GM12891 (cell line): ENCODE measurements around the gene SPG11. TPM values are rescaled to one million over a fixed set of nuclear protein-coding genes. Genes with fewer than 3 reads are reported as not detected.

Experiments
- DNase-seq: peaks from one replicate; pipeline ENCODE4 v3.0.0; 2011; ENCODE audit warnings: low spot score; ENCODE audit not compliant: insufficient read length
- FAIRE-seq: peaks from 2 replicates; lab custom pipeline; 2011; peaks lifted over from hg19 to GRCh38; lab: Jason Lieb, UNC
- PAX5 ChIP-seq: IDR thresholded peaks from 2 replicates; pipeline ENCODE4 v1.6.1; 2011; ENCODE audit warnings: low read length, moderate library complexity, mild to moderate bottlenecking; ENCODE audit not compliant: insufficient read depth, severe bottlenecking
- POLR2A ChIP-seq: IDR thresholded peaks from 2 replicates; pipeline ENCODE4 v1.6.1; 2011; ENCODE audit warnings: low read depth, low read length, control low read depth
- POLR2AphosphoS5 ChIP-seq: IDR thresholded peaks from 2 replicates; pipeline ENCODE4 v1.6.1; 2011; ENCODE audit warnings: low read depth, low read length, control low read depth
- POU2F2 ChIP-seq: IDR thresholded peaks from 2 replicates; pipeline ENCODE4 v1.6.1; 2011; ENCODE audit warnings: low read depth, mild to moderate bottlenecking, control low read depth, low read length, moderate library complexity
- SPI1 ChIP-seq: IDR thresholded peaks from 2 replicates; pipeline ENCODE4 v1.6.1; 2011; ENCODE audit warnings: low read depth, low read length, control low read depth
- TAF1 ChIP-seq: IDR thresholded peaks from 2 replicates; pipeline ENCODE4 v1.6.1; 2011; ENCODE audit warnings: low read depth, low read length, control low read depth
- polyA plus RNA-seq: library from polyadenylated mRNA; unstranded; fragments of >200 nt; gene quantifications from one replicate; pipeline ENCODE4 v1.2.1, GENCODE V29; 2012; ENCODE audit warnings: low read depth, missing spikeins, inconsistent platforms; ENCODE audit not compliant: missing spikeins

Gene SPG11, protein sequence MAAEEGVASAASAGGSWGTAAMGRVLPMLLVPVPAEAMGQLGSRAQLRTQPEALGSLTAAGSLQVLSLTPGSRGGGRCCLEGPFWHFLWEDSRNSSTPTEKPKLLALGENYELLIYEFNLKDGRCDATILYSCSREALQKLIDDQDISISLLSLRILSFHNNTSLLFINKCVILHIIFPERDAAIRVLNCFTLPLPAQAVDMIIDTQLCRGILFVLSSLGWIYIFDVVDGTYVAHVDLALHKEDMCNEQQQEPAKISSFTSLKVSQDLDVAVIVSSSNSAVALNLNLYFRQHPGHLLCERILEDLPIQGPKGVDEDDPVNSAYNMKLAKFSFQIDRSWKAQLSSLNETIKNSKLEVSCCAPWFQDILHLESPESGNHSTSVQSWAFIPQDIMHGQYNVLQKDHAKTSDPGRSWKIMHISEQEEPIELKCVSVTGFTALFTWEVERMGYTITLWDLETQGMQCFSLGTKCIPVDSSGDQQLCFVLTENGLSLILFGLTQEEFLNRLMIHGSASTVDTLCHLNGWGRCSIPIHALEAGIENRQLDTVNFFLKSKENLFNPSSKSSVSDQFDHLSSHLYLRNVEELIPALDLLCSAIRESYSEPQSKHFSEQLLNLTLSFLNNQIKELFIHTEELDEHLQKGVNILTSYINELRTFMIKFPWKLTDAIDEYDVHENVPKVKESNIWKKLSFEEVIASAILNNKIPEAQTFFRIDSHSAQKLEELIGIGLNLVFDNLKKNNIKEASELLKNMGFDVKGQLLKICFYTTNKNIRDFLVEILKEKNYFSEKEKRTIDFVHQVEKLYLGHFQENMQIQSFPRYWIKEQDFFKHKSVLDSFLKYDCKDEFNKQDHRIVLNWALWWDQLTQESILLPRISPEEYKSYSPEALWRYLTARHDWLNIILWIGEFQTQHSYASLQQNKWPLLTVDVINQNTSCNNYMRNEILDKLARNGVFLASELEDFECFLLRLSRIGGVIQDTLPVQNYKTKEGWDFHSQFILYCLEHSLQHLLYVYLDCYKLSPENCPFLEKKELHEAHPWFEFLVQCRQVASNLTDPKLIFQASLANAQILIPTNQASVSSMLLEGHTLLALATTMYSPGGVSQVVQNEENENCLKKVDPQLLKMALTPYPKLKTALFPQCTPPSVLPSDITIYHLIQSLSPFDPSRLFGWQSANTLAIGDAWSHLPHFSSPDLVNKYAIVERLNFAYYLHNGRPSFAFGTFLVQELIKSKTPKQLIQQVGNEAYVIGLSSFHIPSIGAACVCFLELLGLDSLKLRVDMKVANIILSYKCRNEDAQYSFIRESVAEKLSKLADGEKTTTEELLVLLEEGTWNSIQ (N-terminal part only)
- 29.1 TPM for polyA plus RNA-seq

DNA sequence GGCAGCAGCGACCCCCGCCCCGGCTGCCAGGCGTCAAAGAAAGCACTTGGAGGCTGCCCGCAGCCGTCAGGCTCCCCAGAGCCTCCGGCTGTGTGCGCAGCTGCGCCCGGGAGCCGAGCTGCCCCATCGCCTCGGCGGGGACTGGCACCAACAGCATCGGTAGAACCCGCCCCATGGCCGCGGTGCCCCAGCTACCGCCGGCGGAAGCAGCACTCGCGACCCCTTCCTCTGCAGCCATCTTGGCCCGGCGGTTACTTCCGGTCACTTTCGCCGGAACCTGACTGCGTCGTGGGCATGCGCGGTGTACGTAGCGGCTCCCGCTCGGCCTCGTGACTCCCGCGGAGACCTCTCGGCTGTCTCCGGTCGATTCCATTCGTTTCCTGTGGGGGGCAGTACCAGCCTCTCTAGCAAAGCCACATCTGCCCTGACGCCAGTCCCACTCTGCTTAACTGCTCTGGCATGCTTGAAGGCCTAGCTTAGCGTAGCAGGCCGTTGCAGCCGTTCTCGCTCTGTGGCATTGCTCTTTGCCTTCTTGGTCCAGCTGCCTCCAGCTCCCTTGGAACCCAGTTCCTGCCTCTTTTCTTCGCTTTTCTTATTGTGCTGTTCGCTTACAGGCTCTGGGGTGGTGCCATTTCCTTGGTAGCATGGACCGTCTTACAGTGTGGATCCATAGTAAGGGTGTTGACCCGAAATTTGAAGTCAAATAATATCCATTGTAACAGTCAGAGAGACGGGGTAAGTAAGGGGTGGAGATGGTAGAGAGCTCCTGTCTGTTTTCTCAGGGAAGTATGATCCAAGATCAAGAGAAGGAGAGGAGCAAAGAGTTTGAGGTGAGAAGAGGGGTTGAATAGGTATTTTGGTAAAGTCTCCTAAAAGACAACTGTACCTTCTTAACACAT lies at the start of gene SPG11:
Gene SPG11 (minus strand): TSS at position 253 of the 899 bp plus-strand sequence. CDS start 15 bp downstream, at position 238.
- DNase-seq (peak; percentile 72), FAIRE-seq (peak; percentile 100)
- TF ChIP-seq SPI1, result peak; percentile 58
- peak; percentile 6 for TF ChIP-seq POU2F2
- TF ChIP-seq POLR2A, result peak; percentile 97
- peak; percentile 93 for TF ChIP-seq TAF1
- peak; percentile 94 for TF ChIP-seq POLR2AphosphoS5
- no peak for TF ChIP-seq PAX5

DNA sequence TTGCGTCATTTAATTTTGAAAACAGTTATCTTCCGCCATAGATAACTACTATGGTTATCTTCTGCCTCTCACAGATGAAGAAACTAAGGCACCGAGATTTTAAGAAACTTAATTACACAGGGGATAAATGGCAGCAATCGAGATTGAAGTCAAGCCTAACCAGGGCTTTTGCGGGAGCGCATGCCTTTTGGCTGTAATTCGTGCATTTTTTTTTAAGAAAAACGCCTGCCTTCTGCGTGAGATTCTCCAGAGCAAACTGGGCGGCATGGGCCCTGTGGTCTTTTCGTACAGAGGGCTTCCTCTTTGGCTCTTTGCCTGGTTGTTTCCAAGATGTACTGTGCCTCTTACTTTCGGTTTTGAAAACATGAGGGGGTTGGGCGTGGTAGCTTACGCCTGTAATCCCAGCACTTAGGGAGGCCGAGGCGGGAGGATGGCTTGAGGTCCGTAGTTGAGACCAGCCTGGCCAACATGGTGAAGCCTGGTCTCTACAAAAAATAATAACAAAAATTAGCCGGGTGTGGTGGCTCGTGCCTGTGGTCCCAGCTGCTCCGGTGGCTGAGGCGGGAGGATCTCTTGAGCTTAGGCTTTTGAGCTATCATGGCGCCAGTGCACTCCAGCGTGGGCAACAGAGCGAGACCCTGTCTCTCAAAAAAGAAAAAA lies 49.0 kb upstream of the SPG11 start:
- FAIRE-seq (peak; percentile 16), DNase-seq (no peak)
- TF ChIP-seq SPI1 (peak; percentile 61), PAX5 (no peak), POLR2AphosphoS5 (peak; percentile 74), POU2F2 (peak; percentile 43; the same call in 1 of the 2 replicates)

DNA sequence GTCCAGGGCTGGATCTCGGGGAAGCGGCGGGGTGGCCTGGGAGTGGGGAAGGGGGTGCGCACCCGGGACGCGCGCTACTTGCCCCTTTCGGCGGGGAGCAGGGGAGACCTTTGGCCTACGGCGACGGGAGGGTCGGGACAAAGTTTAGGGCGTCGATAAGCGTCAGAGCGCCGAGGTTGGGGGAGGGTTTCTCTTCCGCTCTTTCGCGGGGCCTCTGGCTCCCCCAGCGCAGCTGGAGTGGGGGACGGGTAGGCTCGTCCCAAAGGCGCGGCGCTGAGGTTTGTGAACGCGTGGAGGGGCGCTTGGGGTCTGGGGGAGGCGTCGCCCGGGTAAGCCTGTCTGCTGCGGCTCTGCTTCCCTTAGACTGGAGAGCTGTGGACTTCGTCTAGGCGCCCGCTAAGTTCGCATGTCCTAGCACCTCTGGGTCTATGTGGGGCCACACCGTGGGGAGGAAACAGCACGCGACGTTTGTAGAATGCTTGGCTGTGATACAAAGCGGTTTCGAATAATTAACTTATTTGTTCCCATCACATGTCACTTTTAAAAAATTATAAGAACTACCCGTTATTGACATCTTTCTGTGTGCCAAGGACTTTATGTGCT lies 48.4 kb upstream of the SPG11 start:
- FAIRE-seq, result no peak
- no peak for DNase-seq
- TF ChIP-seq POLR2AphosphoS5 (no peak), SPI1 (peak; percentile 31; the same call in 1 of the 2 replicates), POU2F2 (no peak), POLR2A (no peak)

DNA sequence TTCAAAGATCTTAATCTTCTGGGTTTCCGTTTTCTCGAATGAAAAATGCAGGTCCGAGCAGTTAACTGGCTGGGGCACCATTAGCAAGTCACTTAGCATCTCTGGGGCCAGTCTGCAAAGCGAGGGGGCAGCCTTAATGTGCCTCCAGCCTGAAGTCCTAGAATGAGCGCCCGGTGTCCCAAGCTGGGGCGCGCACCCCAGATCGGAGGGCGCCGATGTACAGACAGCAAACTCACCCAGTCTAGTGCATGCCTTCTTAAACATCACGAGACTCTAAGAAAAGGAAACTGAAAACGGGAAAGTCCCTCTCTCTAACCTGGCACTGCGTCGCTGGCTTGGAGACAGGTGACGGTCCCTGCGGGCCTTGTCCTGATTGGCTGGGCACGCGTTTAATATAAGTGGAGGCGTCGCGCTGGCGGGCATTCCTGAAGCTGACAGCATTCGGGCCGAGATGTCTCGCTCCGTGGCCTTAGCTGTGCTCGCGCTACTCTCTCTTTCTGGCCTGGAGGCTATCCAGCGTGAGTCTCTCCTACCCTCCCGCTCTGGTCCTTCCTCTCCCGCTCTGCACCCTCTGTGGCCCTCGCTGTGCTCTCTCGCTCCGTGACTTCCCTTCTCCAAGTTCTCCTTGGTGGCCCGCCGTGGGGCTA lies 47.8 kb upstream of the SPG11 start, which contains the start of the genes B2M and PATL2:
Gene B2M (plus strand): TSS at position 422 of the 647 bp plus-strand sequence. CDS start 30 bp downstream, at position 452.
Gene PATL2 (minus strand): TSS at position 228 of the 647 bp plus-strand sequence. CDS start 34,833 bp downstream, outside the sequence.
- TF ChIP-seq SPI1, result no peak
- peak; percentile 98 for TF ChIP-seq TAF1
- TF ChIP-seq POLR2A, result peak; percentile 100
- TF ChIP-seq PAX5, result peak; percentile 51
- peak; percentile 100 for TF ChIP-seq POLR2AphosphoS5
- TF ChIP-seq POU2F2, result peak; percentile 97
- DNase-seq, result no peak
- FAIRE-seq, result peak; percentile 91

DNA sequence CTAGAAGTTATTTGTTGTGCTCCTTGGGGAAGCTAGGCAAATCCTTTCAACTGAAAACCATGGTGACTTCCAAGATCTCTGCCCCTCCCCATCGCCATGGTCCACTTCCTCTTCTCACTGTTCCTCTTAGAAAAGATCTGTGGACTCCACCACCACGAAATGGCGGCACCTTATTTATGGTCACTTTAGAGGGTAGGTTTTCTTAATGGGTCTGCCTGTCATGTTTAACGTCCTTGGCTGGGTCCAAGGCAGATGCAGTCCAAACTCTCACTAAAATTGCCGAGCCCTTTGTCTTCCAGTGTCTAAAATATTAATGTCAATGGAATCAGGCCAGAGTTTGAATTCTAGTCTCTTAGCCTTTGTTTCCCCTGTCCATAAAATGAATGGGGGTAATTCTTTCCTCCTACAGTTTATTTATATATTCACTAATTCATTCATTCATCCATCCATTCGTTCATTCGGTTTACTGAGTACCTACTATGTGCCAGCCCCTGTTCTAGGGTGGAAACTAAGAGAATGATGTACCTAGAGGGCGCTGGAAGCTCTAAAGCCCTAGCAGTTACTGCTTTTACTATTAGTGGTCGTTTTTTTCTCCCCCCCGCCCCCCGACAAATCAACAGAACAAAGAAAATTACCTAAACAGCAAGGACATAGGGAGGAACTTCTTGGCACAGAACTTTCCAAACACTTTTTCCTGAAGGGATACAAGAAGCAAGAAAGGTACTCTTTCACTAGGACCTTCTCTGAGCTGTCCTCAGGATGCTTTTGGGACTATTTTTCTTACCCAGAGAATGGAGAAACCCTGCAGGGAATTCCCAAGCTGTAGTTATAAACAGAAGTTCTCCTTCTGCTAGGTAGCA lies 47.0 kb upstream of the SPG11 start:
- FAIRE-seq, result peak; percentile 66
- peak; percentile 73; the same call in 1 of the 2 replicates for TF ChIP-seq POLR2A
- peak; percentile 33; the same call in 1 of the 2 replicates for TF ChIP-seq TAF1
- peak; percentile 99 for TF ChIP-seq SPI1
- TF ChIP-seq POLR2AphosphoS5, result peak; percentile 70
- TF ChIP-seq POU2F2, result peak; percentile 51; the same call in 1 of the 2 replicates
- no peak for TF ChIP-seq PAX5
- no peak for DNase-seq

DNA sequence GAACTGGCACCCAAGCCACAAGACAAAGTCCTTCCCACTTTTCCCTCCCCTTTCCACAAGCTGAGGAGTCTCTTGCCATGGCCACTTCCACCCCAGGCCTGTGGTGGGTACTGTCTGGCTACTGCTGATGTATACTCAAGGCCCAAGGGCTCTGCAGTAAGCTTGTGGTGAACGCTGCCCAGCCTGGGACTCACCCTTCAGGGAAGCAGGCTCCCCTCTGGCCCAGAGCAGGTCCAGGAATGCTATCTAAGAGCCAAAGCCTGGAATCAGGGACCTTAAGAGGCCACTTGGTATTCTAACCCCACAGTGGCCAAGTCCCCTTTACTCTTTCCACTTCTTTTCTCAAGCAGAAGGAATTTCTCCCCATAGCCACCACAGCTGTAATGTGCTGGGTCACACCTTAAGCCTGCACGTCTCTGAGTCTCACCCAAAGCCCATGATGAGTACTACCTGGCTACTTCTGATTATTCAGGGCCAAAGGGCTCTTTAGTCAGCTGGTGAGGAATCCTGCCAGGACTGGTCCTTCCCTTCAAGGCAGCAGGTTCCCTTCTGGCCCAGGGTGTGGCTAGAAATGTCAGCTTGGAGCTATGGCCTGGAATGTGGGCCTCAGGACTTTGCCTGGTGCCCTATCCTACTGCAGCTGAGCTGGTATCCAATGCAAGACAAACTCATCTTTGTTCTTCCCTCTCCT lies 43.6 kb upstream of the SPG11 start:
- no peak for TF ChIP-seq SPI1
- TF ChIP-seq PAX5, result no peak
- TF ChIP-seq POLR2AphosphoS5, result no peak
- no peak for TF ChIP-seq POLR2A
- TF ChIP-seq TAF1, result no peak
- TF ChIP-seq POU2F2, result no peak
- FAIRE-seq (no peak), DNase-seq (no peak)
